ENCODE data around the gene FBXL14.

GRCh38 chr12:1620092-1620491, 25.7 kb upstream of the FBXL14 start:
- TF ChIP-seq CTCF (IDR thresholded peaks at IDR 0.05), result no peak
- TF ChIP-seq POLR2A (IDR thresholded peaks at IDR 0.05), result no peak

Measured in suprapubic skin (tissue), 3 donors.